GM12892 (cell line): Measurements from ENCODE around the gene MSH2.
A peak's percentile ranks its signal among the peaks of the same experiment; 100 is the strongest.

Experiments used
- DNase-seq: peaks from one replicate; pipeline ENCODE4 v3.0.0; 2011; ENCODE audit not compliant: insufficient read length
- FAIRE-seq: peaks from 2 replicates; lab custom pipeline; 2011; peaks lifted over from hg19 to GRCh38; lab: Jason Lieb, UNC
- POLR2A ChIP-seq: IDR thresholded peaks from 2 replicates; pipeline ENCODE4 v1.6.1; 2011; ENCODE audit warnings: low read depth, low read length, control low read depth
- POLR2AphosphoS5 ChIP-seq: IDR thresholded peaks from 2 replicates; pipeline ENCODE4 v1.6.1; 2011; ENCODE audit warnings: low read depth, low read length, control low read depth
- TAF1 ChIP-seq: IDR thresholded peaks from 2 replicates; pipeline ENCODE4 v1.6.1; 2011; ENCODE audit warnings: low read depth, mild to moderate bottlenecking, control low read depth, low read length, borderline replicate concordance

MSH2 gene

GRCh38 chr2:47518497-47519146, 115.7 kb downstream of the MSH2 start:
- DNase-seq, result no peak
- TF ChIP-seq TAF1 (no peak), POLR2AphosphoS5 (no peak), POLR2A (no peak)
- no peak for FAIRE-seq

GRCh38 chr2:47519147-47519537, 116.2 kb downstream of the MSH2 start:
- TF ChIP-seq POLR2AphosphoS5 (no peak), TAF1 (no peak), POLR2A (no peak)

DNA sequence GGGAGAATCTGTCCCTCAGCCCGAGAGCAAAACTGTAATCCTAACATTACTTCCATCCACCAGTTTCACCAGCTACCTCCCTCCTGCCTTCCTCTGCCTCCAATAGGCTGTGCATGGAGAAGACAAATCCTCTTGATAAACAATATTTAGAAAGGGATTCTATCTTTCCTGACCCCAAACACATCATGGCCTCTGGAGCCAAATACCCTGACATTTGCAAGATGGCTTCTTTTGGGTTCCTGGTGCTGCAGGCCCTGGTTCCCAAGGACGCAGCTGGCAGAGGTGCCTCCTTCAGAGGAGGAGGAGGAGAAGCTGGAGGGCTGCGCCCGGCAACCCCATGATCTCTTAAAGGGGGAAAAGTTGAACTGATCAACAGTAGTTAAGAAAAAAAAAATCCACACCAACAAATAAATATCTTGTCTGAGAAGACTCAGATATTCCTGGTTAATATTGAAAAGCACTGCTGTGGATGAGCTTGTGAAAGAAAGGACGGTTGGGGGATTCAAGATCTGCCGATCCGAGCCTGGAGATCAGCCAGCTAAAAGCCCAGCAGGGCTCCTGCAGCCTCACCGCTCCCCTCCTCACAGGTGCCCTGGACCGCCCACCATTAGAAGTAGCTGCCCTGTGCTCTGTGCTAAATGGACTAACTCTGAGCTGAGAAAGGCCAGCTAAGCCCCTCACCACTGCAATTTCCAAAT, 116.8 kb downstream of the MSH2 start:
- no peak for TF ChIP-seq POLR2A
- no peak for TF ChIP-seq POLR2AphosphoS5
- TF ChIP-seq TAF1, result no peak
- no peak for DNase-seq
- FAIRE-seq, result no peak

More at GRCh38 chr2:47519147-47519537, 116.2 kb downstream of the MSH2 start:
- DNase-seq (no peak), FAIRE-seq (no peak)

- FAIRE-seq (peak; percentile 51), DNase-seq (no peak)
- TF ChIP-seq POLR2AphosphoS5 (no peak), TAF1 (no peak), POLR2A (no peak)
Measured at GRCh38 chr2:47520302-47520630, 117.3 kb downstream of the MSH2 start.

DNA sequence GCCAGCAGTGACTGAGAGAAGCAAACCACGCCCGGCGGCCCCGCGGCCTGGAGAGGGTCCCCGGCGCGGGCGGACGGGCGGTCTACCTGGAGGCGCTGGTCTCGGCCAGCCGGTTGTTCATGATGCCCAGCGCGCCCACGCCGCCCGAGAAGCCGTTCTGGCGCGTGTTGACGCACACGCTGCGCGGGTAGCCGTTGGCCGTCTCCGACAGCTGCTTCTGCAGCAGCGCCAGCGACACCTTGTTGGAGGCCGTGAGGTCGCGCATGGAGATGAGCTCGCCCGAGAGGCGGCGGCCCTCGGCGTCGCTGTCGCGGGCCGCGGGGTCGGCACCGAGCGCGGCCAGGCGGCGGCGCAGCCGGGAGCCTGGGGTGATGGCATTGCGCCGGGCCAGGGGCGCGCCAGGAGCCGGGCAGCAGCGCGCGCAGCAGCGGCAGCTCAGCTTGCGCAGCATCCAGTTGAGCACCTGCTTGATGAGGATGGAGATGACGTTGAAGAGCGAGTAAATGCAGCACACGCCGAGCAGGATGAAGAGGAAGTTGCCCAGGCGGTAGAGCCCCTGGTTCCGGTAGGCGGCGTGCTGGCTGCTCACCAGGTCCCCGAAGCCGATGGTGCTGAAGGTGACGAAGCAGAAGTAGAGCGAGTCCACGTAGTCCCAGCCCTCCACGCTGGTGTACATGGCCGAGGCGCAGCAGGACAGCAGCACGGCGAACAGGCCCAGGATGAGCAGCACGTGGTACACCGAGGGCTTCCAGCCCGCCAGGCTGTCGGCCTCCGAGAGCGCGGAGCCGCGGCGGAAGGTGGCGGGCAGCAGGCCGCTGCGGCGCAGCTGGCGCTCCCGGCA, 118.1 kb downstream of the MSH2 start:
- TF ChIP-seq POLR2AphosphoS5 (no peak), POLR2A (peak; percentile 43; the same call in 1 of the 2 replicates), TAF1 (no peak)
- DNase-seq (peak; percentile 77), FAIRE-seq (peak; percentile 99)

DNA sequence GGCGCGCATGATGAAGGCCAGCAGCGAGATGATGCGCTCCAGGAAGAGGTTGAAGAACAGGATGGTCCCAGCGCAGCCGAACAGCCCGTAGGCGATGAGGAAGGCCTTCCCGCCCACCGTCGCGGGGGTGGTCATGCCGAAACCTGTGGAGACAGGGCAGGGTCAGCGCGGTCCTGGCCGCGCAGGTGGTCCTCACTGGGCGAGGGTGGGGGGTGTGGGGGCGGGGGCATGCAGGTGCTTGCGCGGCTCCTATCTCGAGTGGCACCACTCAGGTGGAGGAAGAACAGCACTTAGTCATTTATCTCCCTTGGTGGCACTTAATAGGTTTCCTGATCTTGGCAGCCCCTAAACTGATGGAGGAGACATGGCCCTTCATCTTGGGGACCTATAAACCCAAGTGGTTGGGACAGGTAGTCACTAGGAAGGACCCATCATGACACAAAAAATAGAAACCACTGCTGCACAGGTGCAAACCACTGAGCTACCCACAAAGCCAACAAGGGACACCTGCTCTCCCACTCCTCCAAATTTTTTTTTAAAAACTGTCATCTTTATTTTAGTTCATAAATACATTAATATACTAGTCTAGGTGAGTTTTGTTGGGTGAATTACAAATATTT, 118.8 kb downstream of the MSH2 start:
- DNase-seq (no peak), FAIRE-seq (peak; percentile 51)
- TF ChIP-seq TAF1 (no peak), POLR2AphosphoS5 (no peak), POLR2A (no peak)

DNA sequence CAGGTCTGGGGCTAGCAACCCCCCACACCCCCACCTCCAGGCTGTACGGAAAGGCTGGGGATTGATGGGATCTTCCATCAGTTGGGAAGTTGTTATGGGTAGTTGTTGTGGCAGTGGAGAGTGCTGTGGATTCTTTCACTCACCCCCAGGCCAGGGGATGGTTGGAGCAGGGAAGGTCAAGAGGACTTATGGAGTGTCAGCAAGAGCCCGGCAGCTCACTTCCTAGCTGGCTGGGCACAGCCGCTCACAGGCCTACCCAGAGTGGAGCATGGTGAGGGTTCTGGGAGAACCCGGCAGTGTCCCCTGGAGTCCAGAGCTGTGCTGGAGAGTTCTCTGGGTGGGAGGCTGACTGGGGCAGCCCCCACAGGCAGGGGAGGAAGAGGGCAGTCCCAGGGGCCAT, 122.2 kb downstream of the MSH2 start:
- no peak for FAIRE-seq
- TF ChIP-seq TAF1 (no peak), POLR2A (no peak), POLR2AphosphoS5 (no peak)
- no peak for DNase-seq

DNA sequence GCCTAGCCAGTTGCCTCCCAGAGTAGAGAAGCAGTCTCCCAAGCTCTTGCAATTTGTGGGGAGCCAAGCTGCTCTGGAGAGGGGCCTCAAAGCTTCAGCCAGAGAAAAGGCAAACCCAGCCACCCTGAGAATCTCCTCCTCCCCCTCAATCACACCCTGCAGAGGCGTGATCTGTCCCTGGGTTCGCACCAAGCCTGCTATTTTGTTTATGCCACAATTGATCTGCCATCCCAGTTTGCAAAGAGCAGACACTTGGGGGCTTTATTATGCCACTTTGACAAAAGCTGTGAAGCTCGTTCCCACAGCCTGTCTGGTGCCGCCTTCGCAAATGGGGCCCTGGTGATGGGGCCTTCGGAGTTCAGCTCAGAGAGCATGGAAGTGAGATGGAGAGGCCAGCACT, 125.5 kb downstream of the MSH2 start:
- TF ChIP-seq POLR2AphosphoS5 (no peak), POLR2A (no peak), TAF1 (no peak)
- FAIRE-seq (no peak), DNase-seq (no peak)

GRCh38 chr2:47528874-47529273, 125.9 kb downstream of the MSH2 start:
- FAIRE-seq, result no peak
- TF ChIP-seq POLR2A (no peak), TAF1 (no peak), POLR2AphosphoS5 (no peak)
- DNase-seq, result no peak

DNA sequence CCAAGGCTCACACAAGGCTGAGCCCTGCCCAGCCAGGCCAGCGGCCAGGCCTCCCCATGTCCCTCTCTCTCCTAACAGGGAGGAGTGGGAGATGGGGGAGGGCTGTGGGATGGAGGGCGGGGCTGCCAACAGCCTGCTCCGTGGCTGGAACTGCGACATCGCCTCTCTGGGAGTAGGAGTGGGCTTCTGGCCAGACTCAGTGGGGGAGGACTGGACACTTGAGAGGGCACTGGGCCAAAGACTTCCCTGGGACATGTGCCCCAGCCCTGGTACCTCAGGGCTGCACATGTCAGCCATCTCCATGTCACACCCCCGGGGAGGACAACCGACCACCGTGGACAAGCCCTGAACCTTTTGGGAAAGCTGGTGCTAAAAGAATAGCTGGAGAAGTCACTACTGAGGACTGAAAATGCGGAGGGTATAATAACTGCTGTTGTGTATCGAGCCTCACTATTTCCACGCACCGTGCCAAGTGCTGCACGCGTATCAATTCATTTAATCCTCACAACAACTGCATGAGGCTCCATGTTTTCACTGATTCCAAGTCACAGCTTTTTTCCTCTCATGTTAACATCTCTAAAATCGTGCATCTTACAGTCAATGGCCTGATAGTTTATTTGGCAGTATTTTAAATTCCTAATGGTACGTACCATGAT, 127.3 kb downstream of the MSH2 start:
- TF ChIP-seq TAF1 (no peak), POLR2A (no peak), POLR2AphosphoS5 (no peak)
- DNase-seq (no peak), FAIRE-seq (no peak)

DNA sequence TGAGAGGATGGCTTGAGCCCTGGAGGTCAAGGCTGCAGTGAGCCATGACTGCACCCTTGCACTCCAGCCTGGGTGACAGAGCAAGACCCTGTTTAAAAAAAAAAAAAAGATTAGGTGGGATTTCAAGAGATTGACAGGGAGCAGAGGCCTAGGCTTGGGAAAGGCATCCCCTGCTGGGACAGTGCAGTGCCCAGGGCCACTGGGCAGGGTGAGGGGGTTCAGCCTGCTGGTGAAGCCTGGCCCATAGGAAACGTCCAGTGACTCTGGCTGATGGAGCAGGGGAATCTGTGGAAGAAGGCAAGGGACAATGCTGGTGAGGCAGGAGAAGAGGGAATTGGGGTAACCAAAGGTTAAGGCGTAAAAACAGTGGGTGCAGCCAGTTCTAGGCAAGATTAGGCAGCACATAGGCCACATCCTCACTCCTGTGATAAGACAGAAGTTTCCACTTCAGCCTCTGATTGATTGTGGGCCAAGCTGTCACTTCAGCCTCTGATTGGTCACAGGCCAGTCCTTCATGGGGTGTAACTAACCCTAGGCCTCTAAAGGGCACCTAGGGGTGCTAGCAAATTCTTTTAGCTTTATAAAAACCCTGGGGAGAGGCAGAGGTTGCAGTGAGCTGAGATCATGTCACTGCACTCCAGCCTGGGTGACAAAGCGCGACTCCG, 128.6 kb downstream of the MSH2 start:
- no peak for FAIRE-seq
- TF ChIP-seq POLR2AphosphoS5 (no peak), TAF1 (no peak), POLR2A (no peak)
- no peak for DNase-seq
